ENCODE results near the gene SNAP47.

SNAP47 gene

DNA sequence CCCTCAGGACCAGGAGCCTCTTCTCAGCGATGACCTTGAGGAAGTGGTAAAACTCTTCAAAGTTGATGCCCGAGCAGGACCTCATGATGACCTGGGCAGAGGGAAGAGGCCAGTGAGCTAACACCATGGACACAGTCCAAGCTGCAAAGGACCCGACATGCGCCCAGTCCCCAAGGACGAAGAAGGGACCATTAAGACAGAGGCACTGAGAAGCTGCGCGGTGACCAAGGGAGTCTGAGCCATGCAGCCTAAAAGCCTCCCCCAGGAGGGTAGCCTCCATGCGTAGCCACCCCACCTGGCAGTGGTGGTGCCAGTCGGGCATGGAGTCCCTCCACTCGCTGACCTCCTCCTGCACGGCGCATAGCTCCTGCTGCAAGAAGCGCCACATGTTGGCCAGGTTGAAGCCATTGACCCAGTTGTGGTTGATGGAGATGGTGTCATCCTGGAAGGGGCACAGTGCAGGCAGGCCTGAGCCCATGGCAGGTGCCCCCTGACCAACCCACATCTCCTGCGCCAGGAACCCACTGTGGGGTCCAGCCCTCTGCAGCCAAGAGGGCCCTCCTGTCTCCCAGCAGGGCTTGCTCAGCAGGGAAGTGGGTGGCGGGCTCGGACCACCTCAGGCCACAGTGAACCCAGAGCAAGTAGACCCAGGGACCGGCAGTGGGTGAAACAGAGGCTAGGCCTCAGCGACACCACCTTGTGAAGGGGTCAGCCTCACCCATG is 2.5 kb upstream of the SNAP47 start:
- no peak for DNase-seq (ENCODE audit: low read depth)

GRCh38 chr1:227733309-227733705 is 1.9 kb upstream of the SNAP47 start:
- DNase-seq (ENCODE audit: low read depth): no peak

DNA sequence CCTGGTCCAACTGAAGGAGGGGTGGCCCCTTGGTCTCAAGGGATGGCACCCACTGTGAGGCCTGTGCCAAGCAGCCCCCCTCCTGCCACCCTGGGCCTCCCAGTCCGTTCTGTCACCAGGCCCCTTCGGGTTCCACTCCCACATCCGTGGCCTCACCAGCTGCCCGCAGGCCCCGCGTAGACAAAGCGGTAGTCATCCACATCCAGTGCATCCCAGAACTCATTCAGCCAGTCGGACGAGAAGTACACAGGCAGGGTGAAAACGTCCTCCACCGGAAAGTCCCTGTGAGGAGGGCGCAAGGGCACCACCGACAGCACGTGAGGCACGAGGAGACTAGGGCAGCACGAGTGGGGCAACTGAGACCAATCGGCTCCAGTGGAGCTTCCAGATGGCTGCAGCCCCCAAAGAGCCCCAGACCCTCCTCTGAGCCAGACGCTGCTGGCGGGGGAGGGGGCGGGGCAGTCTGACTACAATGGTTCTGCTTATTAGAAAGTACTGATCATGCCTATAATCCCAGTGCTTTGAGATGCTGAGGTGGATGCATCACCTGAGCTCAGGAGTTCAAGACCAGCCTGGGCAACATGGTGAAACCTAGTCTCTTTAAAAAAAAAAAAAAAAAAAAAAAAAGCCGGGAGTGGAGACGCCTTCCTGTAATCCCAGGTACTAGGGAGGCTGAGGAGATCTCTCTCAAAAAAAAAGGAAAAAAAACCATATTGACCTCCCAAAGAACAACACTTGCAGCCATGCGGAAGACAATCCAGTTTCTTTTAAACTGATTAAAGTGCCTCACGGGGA is 1.3 kb upstream of the SNAP47 start:
- no peak for DNase-seq (ENCODE audit: low read depth)

GRCh38 chr1:227734546-227734855 is 734 bp upstream of the SNAP47 start:
- DNase-seq (ENCODE audit: low read depth): no peak

DNA sequence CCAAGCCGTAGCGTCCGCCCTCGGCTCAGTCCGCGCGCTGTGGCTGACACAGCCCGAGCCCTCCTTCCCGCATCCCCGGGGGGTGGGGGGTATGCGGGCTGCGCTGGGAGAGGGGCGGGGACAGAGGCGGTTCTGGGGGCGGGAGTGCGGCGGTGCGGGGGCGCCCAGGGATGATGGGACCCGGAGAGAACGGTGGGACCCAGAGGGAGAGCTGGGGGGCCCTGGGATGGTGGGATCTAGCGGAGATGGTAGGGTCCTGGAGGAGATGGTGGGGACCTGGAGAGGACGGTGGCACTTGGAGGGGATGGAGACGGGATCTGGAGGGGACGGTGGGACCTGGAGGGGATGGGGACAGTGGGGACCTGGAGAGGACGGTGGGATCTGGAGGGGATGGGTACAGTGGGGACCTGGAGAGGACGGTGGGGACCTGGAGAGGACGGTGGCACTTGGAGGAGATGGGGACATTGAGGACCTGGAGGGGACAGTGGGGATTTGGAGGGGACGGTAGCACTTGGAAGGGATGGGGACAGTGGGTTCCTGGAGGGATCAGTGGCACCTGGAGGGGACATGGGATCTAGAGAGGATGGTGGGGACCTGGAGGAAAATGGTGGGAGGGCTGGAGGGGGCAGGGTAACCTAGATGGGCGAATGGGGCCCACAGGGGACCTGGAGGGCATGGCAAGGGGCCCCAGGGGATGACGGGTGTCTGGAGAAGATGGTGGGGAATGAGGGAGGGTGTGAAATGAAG is 477 bp downstream of the SNAP47 start:
- no peak for DNase-seq (ENCODE audit: low read depth)

- no peak for DNase-seq (ENCODE audit: low read depth)
These were observed 1.7 kb downstream of the SNAP47 start for GRCh38 chr1:227736814-227737432.

DNA sequence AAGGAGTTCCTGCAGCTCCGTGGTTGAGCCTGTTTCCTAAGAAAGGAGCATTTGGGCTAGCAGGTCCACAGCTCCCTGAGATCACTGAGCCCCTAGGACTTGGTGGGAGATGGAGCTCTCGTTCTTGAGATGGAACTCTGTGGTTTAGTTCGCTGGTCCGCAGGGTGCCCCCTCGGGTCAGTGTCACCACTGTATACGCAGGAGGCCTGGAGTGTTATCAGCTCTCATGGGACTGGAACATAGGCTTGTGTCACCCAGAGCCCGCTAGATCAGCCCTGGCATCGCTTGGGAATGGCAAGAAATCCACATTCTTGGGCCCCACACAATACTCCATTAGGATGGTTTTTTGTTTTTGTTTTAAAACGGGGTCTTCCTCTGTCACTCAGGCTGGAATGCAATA is 3.6 kb downstream of the SNAP47 start:
- no peak for DNase-seq (ENCODE audit: low read depth)

DNA sequence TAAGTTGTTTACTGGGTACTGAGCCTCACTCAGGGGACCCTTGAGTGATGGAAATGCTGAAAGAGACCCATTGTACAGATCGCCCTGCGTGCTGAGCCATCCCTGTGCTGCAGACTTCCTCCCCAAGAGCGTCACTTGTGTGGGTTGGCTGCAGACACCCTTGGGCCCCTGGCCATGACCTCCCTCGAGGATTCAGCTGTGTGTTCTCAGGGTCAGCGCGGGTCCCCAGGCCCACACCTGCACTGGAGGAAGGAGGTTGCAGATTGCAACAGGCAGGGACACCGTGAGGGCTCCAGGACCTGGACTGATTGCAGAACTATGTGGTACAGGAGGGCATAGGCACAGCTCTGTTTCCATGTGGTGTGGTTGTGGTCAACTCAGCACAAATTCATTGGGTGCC is 4.4 kb downstream of the SNAP47 start:
- DNase-seq (ENCODE audit: low read depth): no peak

- DNase-seq (ENCODE audit: low read depth): no peak
These were observed 5.2 kb downstream of the SNAP47 start for GRCh38 chr1:227740401-227740960.

DNA sequence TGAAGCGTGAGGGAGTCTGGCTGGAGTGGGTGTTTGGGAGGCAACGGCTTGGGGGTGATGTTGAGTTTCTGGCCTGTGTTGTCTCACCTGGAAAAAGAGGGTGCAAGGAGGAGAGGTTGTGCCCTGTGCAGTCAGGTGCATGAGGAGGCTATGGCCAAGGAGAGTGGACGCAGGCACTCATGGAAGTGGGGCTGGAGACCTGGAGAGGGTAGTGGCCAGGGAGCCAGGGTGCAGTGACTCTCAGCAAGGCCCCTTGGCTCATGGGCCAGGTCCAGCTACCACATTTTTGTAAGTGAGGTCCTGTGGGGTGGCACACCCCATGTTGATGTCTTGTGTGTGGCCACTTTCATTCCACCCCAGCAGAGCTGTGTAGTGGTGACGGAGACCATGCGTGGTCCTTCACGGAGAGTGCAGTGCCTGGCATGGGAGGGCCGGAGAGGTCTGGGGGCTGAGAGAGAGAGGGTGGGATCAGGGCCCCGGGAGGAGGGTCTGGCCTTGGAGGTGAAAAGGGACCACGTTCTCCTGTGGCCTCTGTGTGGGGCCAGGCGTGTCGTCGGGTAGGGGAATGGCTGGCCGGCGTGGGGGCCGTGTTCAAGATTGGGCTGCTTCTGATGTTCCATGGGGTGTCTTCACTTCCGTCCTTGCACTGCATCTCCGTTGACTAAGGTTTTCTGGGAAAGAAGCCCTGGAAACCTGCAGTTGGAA is 6.1 kb downstream of the SNAP47 start:
- DNase-seq (ENCODE audit: low read depth): no peak

GRCh38 chr1:227742738-227743715 is 7.8 kb downstream of the SNAP47 start:
- no peak for DNase-seq (ENCODE audit: low read depth)

DNA sequence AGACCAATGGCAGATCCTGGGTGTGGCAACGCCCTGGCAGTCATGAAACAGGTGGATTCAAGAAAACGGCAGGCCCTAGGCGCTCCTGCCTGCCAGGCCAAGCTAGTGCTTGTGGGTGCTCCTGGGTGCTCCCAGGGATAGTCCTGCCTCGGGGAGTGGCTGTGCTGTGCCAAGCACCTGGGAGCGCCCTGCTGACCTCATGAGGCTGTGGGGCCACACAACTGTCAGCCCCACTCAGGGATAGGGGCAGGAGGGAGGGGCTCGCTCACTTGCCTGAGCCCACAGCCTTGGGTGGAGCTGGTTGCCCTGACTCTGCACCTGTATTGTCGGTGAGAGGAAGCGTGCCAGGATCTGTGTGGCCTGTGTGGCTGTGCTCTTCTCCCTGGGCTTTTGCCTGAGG is 9.4 kb downstream of the SNAP47 start:
- no peak for DNase-seq (ENCODE audit: low read depth)

- no peak for DNase-seq (ENCODE audit: low read depth)
These were observed 10.5 kb downstream of the SNAP47 start for GRCh38 chr1:227745568-227746265.

GRCh38 chr1:227746676-227747075 is 11.4 kb downstream of the SNAP47 start:
- no peak for DNase-seq (ENCODE audit: low read depth)

DNA sequence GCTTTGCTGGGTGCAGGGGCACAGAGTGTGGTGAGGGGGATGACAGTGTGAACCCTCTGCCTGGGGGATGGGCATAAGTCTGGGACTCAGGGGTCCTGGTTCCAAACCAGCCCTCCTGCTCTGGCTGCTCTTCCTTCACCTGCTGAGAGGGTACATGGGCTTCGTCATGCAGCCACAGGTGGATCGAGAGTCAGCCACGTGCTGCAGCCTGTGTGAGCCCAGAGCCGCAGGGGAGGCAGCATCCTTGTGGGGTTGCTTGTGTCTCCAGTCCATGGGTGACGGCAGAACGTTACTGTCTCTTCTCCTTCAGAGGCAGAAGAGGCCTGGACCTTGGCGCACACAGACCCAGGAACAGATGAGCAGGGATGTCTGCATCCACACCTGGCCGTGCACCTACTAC is 12.1 kb downstream of the SNAP47 start:
- DNase-seq (ENCODE audit: low read depth): no peak

- DNase-seq (ENCODE audit: low read depth): no peak
These were observed 12.8 kb downstream of the SNAP47 start for GRCh38 chr1:227747948-227748495.

GRCh38 chr1:227748496-227749182 is 13.4 kb downstream of the SNAP47 start:
- no peak for DNase-seq (ENCODE audit: low read depth)

DNA sequence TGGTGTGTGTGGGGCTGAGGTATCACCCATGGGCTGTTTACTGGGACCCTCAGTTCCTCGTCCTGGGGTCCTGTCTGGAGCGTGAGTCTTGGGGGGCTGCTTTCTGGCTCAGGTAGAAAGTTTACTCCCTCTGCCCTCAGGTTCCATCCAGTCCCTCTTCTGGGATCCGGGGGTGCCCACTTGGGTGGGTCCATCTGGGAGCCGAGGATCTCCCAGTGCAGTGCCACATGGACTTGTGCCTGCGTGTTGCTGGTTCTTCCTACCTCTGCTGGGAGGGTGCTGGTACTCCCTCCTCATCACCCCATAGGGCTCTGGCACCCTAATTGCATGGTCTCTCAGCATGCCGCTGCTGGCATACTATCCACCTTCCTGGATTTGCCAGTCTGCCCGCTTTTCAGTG is 14.0 kb downstream of the SNAP47 start:
- DNase-seq (ENCODE audit: low read depth): no peak

Measured in non-pigmented ciliary epithelial cell (primary cell).